Hepatocyte (in vitro differentiated cells): Measurements from ENCODE around the gene CC2D2A.

Experiments
- EZH2 ChIP-seq: fragments of 200-600 bp; sonication (generic); IDR thresholded peaks from 2 replicates; pipeline ENCODE4 v1.6.1; 2016; ENCODE audit warnings: antibody characterized with exemption, mild to moderate bottlenecking, borderline replicate concordance
- TF ChIP-seq, protein P1 (sequence below): fragments of 200-600 bp; sonication (generic); IDR thresholded peaks from 2 replicates; pipeline ENCODE4 v1.5.1; 2016; ENCODE audit warnings: antibody characterized with exemption, mild to moderate bottlenecking; ENCODE audit not compliant: poor library complexity

DNA sequence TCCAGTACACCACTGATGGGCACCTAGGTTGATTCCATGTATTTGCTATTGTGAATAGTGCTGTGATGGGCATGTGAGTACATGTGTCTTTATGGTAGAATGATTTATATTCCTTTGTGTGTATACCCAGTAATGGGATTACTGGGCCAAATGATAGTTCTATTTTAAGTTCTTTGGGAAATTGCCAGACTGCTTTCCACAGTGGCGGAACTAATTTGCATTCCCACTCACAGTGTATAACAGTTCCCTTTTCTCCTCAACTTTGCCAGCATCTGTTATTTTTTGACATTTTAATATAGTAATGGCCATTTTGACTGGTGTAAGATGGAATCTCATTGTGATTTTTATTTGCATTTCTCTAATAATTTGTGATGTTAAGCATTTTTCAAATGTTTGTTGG lies 25.9 kb downstream of the CC2D2A start:
- TF ChIP-seq, protein P1, sequence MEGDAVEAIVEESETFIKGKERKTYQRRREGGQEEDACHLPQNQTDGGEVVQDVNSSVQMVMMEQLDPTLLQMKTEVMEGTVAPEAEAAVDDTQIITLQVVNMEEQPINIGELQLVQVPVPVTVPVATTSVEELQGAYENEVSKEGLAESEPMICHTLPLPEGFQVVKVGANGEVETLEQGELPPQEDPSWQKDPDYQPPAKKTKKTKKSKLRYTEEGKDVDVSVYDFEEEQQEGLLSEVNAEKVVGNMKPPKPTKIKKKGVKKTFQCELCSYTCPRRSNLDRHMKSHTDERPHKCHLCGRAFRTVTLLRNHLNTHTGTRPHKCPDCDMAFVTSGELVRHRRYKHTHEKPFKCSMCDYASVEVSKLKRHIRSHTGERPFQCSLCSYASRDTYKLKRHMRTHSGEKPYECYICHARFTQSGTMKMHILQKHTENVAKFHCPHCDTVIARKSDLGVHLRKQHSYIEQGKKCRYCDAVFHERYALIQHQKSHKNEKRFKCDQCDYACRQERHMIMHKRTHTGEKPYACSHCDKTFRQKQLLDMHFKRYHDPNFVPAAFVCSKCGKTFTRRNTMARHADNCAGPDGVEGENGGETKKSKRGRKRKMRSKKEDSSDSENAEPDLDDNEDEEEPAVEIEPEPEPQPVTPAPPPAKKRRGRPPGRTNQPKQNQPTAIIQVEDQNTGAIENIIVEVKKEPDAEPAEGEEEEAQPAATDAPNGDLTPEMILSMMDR, result no peak
- TF ChIP-seq EZH2, result no peak
